Common myeloid progenitor, CD34-positive (primary cell): ENCODE results near the gene PIP.

Experiments used
- CTCF ChIA-PET: fragments of 350-600 bp; sonication (Branson Sonifier 250); formaldehyde crosslinking; loops from one replicate; lab custom pipeline; 2021; ENCODE audit warnings: antibody characterized with exemption; lab: Charles Lee
- POLR2A ChIA-PET: fragments of 350-600 bp; sonication (Branson Sonifier 250); formaldehyde crosslinking; loops from one replicate; lab custom pipeline; 2021; ENCODE audit warnings: antibody characterized with exemption; lab: Charles Lee
- DNase-seq, 3 donors: peaks; one replicate each; pipeline versions ENCODE4 v3.0.0 to v3.0.0-alpha.2; 2013
- H3K27ac ChIP-seq, 2 experiments: 1 replicate in 1 of 2; 2 replicates in 1 of 2; pipeline ENCODE4 v1.7.0; 2013; ENCODE audit warnings: inconsistent platforms in 2 of 2, low read length in 2 of 2, mild to moderate bottlenecking in 2 of 2, low read depth in 1 of 2, moderate library complexity in 1 of 2; ENCODE audit not compliant: severe bottlenecking in 2 of 2, insufficient read depth in 1 of 2, poor library complexity in 1 of 2
- H3K27me3 ChIP-seq, 5 experiments: replicated peaks in 2 of 5; 1 replicate in 3 of 5; 2 replicates in 2 of 5; pipeline versions ENCODE4 v1.6.1 to v1.7.0; 2013; ENCODE audit warnings: low read length in 4 of 5, mild to moderate bottlenecking in 2 of 5, moderate library complexity in 2 of 5, inconsistent platforms in 1 of 5; ENCODE audit not compliant: insufficient read depth in 5 of 5, control insufficient read depth in 4 of 5
- H3K36me3 ChIP-seq, 4 experiments: 1 replicate in 2 of 4; 2 replicates in 2 of 4; pipeline versions ENCODE4 v1.6.1 to v1.7.0; 2013; ENCODE audit warnings: low read length in 3 of 4, control low read depth in 1 of 4, mild to moderate bottlenecking in 1 of 4; ENCODE audit not compliant: control insufficient read depth in 4 of 4, insufficient read depth in 4 of 4
- H3K4me1 ChIP-seq, 4 experiments: 1 replicate in 3 of 4; 2 replicates in 1 of 4; pipeline versions ENCODE4 v1.6.1 to v1.7.1; 2013; ENCODE audit warnings: low read length in 3 of 4, mild to moderate bottlenecking in 3 of 4, control low read depth in 1 of 4, inconsistent platforms in 1 of 4, moderate library complexity in 1 of 4; ENCODE audit not compliant: control insufficient read depth in 4 of 4, insufficient read depth in 4 of 4; ENCODE audit errors: control extremely low read depth in 1 of 4
- H3K4me3 ChIP-seq, 7 experiments: 1 replicate in 4 of 7; 2 replicates in 3 of 7; pipeline versions ENCODE4 v1.5.1 to v1.7.0; 2013; ENCODE audit warnings: mild to moderate bottlenecking in 7 of 7, low read length in 6 of 7, moderate library complexity in 6 of 7, inconsistent platforms in 2 of 7, low read depth in 2 of 7, control low read depth in 1 of 7; ENCODE audit not compliant: insufficient read depth in 4 of 7, control insufficient read depth in 1 of 7; ENCODE audit errors: extremely low read depth in 1 of 7
- H3K9me3 ChIP-seq, 5 experiments: 1 replicate in 4 of 5; 2 replicates in 1 of 5; pipeline versions ENCODE4 v1.6.1 to v1.7.1; 2013; ENCODE audit warnings: low read length in 4 of 5, mild to moderate bottlenecking in 2 of 5, inconsistent platforms in 1 of 5, low read depth in 1 of 5, moderate library complexity in 1 of 5; ENCODE audit not compliant: control insufficient read depth in 4 of 5, insufficient read depth in 2 of 5; ENCODE audit errors: control extremely low read depth in 1 of 5
- WGBS: methylation state at CpG from one replicate; pipeline ENCODE4 v1.1.5; 2013; ENCODE audit not compliant: insufficient coverage; 5-methylcytosine and 5-hydroxymethylcytosine counted together

PIP gene

DNA sequence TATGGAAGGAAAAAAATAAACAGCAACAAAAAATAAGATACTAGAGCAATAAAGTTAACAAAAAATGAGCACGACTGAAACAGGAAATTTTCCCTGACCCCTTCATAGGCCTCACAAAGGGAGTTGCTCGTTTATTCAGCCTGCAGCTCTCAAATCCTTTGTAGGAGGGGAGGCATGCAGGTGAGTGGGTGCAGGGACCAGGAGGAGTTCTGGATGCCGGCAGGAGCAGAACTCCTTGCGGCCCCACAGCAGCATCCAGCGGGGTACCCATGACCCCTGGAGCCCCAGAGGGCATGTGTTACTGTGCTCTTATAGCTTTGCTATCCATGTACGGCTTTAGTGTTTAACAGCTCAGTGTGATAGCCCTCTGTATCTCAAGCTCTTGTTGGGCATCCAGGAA lies 57.1 kb downstream of the PIP start:
- Histone ChIP-seq H3K27me3 (peaks cover 0 to 2% (median 0%) of the 10 kb centered on the region in 5 experiments), H3K9me3 (no peaks in the 10 kb centered on the region), H3K4me1 (no peaks in the 10 kb centered on the region), H3K4me3 (no peak overlapping the region), H3K27ac (no peak overlapping the region), H3K36me3 (no peaks in the 10 kb centered on the region)
- POLR2A ChIA-PET, result no interaction called here
- no peak for DNase-seq
- 100% methylated on average over 5 of the region's 6 CpGs for WGBS
- CTCF ChIA-PET, result no interaction called here
